Lower leg skin (tissue), 4 donors: ENCODE data around the gene PRRX1. TPM values are rescaled to one million over a fixed set of nuclear protein-coding genes. Genes with fewer than 3 reads are reported as not detected.

Source experiments
- DNase-seq, 2 donors: peaks; one replicate each; pipeline ENCODE4 v3.0.0-alpha.2; 2019; ENCODE audit warnings: low spot score in 2 of 2
- H3K4me3 ChIP-seq: fragments of 200-600 bp; sonication (generic); 2 replicates; pipeline ENCODE4 v1.5.1; 2017; ENCODE audit warnings: mild to moderate bottlenecking, low read depth; ENCODE audit not compliant: poor library complexity, severe bottlenecking
- CTCF ChIP-seq, 3 donors: fragments of 450-650 bp; IDR thresholded peaks; one replicate each; pipeline ENCODE4 v1.5.1; 2016; ENCODE audit warnings: antibody characterized with exemption in 3 of 3, mild to moderate bottlenecking in 3 of 3, moderate library complexity in 2 of 3
- POLR2A ChIP-seq, 2 donors: fragments of 450-650 bp; IDR thresholded peaks; one replicate each; pipeline ENCODE4 v1.6.1; 2016 to 2017; ENCODE audit warnings: antibody characterized with exemption in 2 of 2, mild to moderate bottlenecking in 1 of 2, moderate library complexity in 1 of 2
- WGBS, 2 donors: methylation state at CpG; one replicate each; pipeline ENCODE4 v1.1.5; 2018; 5-methylcytosine and 5-hydroxymethylcytosine counted together
- intact Hi-C: fragments of 100-400 bp; cut with DNase I; formaldehyde crosslinking; loops from one replicate; pipeline ENCODE4 v1.15.0; 2023; ENCODE audit warnings: low total_unique reads
- total RNA-seq, 4 donors: library from RNA; depleted of rRNA; stranded (reverse); fragments of >200 nt; gene quantifications; one replicate each; pipeline ENCODE4 v1.1.0, GENCODE V29; 2016

The PRRX1 gene
- total RNA-seq, 4 donors from 2014 or later: 7.5 to 32.7 (median 19.8) TPM

DNA sequence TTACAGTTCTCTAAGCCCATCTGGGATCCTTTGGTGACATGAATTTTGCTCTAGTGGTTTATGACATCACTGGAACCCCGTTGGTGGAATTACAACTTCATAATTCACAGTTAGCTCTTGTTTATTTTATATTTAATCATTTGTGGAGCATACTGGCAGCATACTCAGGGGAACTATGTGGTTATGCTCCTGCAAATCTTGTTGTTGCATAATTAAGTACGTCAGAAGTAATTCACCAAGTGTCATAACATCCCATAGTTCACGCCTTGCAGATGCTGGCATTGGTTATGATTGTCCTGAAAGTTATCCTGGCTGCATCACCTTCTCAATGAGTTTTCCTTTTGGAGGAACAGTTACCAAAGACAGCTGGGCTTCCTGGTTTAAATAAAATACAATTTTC, 16.5 kb downstream of the PRRX1 start:
- DNase-seq: no peak
- no peak overlapping the region for H3K4me3 ChIP-seq
- 46 to 54% methylated on average over 3 of the region's 3 CpGs for WGBS, 2 donors
- TF ChIP-seq CTCF (IDR thresholded peaks at IDR 0.05) (no peak), POLR2A (IDR thresholded peaks at IDR 0.05) (no peak)
- intact Hi-C loops: no loop called here

DNA sequence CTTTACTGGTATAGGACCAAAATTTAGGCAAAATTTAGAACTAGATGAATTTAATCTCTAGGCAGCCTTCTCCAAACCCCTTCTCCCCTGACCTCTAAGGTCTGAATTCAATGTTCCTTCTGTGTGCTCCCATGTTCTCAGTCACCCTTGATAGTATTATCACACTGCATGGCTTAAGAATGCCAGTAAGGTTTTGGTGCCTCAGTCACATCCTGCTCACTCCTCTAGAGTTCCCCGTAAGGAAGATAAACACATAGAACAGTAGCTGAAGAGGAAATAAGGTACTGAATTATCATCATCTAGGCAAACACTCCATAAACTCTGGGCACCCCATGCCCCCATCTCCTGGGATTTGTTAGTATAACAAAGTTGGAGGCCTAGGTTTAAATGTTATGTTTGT, 18.2 kb downstream of the PRRX1 start:
- no peak overlapping the region for H3K4me3 ChIP-seq
- intact Hi-C loops: no loop called here
- DNase-seq: no peak

DNA sequence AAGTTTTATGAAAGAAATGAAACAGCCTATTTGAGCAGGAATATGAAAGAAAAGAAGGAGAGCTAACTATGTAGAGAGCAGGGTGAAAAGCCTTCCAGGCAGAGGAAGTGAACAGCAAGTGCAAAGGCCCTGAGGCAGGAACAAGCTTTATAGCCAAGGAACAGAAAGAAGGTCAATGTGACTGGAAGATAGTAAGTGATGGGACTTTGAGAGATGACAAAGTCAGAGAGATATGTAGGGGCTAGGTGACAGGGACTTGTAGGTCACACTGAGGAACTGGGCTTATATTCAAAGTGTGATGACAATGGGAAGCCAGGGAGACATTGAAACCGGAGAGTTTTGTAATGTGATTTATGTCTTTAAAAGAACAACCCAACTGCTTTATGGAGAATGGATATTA, 18.9 kb downstream of the PRRX1 start:
- WGBS, 2 donors: 37 to 57% methylated on average over 1 of the region's 1 CpG
- intact Hi-C loops: no loop called here
- no peak for DNase-seq
- TF ChIP-seq CTCF (IDR thresholded peaks at IDR 0.05) (no peak), POLR2A (IDR thresholded peaks at IDR 0.05) (no peak)
- no peak overlapping the region for H3K4me3 ChIP-seq

More for the DNA sequence above, 18.2 kb downstream of the PRRX1 start:
- no peak for TF ChIP-seq CTCF (IDR thresholded peaks at IDR 0.05)
- TF ChIP-seq POLR2A (IDR thresholded peaks at IDR 0.05): no peak
- WGBS, 2 donors: 65 to 83% methylated on average over 1 of the region's 1 CpG

GRCh38 chr1:170685166-170685565, 21.2 kb downstream of the PRRX1 start:
- DNase-seq: no peak
- no peak overlapping the region for H3K4me3 ChIP-seq
- intact Hi-C loops: no loop called here
- WGBS, 2 donors: 57 to 62% methylated on average over 4 of the region's 4 CpGs
- TF ChIP-seq CTCF (IDR thresholded peaks at IDR 0.05) (no peak), POLR2A (IDR thresholded peaks at IDR 0.05) (no peak)

- H3K4me3 ChIP-seq: no peak overlapping the region
- no peak for TF ChIP-seq CTCF (IDR thresholded peaks at IDR 0.05)
- no peak for TF ChIP-seq POLR2A (IDR thresholded peaks at IDR 0.05)
- intact Hi-C loops: no loop called here
- WGBS, 2 donors: 77 to 87% methylated on average over 8 of the region's 8 CpGs
- no peak for DNase-seq
Measured at GRCh38 chr1:170686291-170686690, 22.4 kb downstream of the PRRX1 start.

DNA sequence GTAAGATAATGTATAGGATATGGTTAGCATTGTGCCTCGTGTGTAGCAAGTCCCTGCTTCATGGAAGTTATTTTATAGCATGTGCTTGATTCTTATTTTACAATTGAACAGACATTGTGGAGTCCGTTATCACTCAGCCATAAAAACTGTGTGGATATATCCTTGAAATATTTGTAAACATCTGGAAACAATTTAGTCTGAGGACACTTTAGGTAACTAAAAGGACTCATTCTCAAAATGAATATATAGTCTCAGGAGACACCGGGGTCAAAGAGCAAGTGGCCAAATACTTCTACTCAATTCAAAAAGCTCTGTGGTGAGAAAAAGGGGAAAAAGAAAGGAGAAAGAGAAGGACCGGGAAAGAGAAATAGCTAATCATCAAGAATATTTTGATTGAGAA, 23.7 kb downstream of the PRRX1 start:
- no peak overlapping the region for H3K4me3 ChIP-seq
- no peak for DNase-seq
- TF ChIP-seq POLR2A (IDR thresholded peaks at IDR 0.05) (no peak), CTCF (IDR thresholded peaks at IDR 0.05) (no peak)
- 65 to 78% methylated on average over 4 of the region's 4 CpGs for WGBS, 2 donors
- intact Hi-C loops: no loop called here
